HEK293 (cell line): ENCODE results near the gene JAK3.

Experiments
- YY1 ChIP-seq: fragments of 450-650 bp; formaldehyde crosslinking; IDR thresholded peaks from 2 replicates; pipeline ENCODE4 v1.5.1; 2018; ENCODE audit warnings: missing biosample characterization, missing genetic modification characterization
- ZBTB7A ChIP-seq: fragments of 450-650 bp; formaldehyde crosslinking; IDR thresholded peaks from 2 replicates; pipeline ENCODE4 v1.5.1; 2016; ENCODE audit warnings: low read depth, missing biosample characterization, missing genetic modification characterization
- ZNF121 ChIP-seq: fragments of 450-650 bp; formaldehyde crosslinking; IDR thresholded peaks from 2 replicates; pipeline ENCODE4 v1.5.1; 2016; ENCODE audit warnings: missing biosample characterization, missing genetic modification characterization
- ZNF366 ChIP-seq: fragments of 450-650 bp; formaldehyde crosslinking; conservative IDR thresholded peaks from 2 replicates; pipeline ENCODE4 v1.5.1; 2016; ENCODE audit warnings: missing biosample characterization, missing genetic modification characterization
- ZNF426 ChIP-seq: fragments of 450-650 bp; formaldehyde crosslinking; IDR thresholded peaks from 2 replicates; pipeline ENCODE4 v1.5.1; 2017; ENCODE audit warnings: missing biosample characterization, missing genetic modification characterization, mild to moderate bottlenecking, inconsistent platforms, moderate library complexity
- TF ChIP-seq, protein P1 (sequence below): fragments of 450-650 bp; IDR thresholded peaks from 2 replicates; pipeline ENCODE4 v1.5.1; 2018; ENCODE audit warnings: missing biosample characterization, missing genetic modification characterization
- TF ChIP-seq, protein P2 (sequence below): fragments of 450-650 bp; formaldehyde crosslinking; IDR thresholded peaks from 2 replicates; pipeline ENCODE4 v1.5.1; 2016; ENCODE audit warnings: missing biosample characterization, missing genetic modification characterization
- TF ChIP-seq, protein P3 (sequence below): fragments of 450-650 bp; formaldehyde crosslinking; IDR thresholded peaks from 2 replicates; pipeline ENCODE4 v1.5.1; 2016; ENCODE audit warnings: missing biosample characterization, missing genetic modification characterization

DNA sequence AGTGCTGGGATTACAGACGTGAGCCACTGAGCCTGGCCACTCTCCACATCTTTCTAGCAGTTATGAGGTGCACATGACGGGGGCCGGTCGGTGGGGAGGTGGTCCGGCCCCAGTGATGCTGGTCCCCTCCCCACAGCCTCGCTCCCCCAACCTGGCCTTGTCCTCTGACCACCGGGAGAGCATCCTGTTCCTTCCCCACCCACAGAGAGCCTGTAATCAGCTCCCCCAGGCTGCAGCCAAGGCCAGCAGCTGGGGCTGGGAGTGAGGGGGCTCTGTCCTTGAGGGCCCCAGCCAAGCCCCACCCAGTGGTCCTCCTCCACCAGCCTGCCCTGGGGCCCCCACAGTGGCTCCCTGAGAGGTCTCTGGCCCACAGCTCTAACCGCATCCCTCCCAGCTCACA is 23.4 kb downstream of the JAK3 start:
- TF ChIP-seq, protein P1, sequence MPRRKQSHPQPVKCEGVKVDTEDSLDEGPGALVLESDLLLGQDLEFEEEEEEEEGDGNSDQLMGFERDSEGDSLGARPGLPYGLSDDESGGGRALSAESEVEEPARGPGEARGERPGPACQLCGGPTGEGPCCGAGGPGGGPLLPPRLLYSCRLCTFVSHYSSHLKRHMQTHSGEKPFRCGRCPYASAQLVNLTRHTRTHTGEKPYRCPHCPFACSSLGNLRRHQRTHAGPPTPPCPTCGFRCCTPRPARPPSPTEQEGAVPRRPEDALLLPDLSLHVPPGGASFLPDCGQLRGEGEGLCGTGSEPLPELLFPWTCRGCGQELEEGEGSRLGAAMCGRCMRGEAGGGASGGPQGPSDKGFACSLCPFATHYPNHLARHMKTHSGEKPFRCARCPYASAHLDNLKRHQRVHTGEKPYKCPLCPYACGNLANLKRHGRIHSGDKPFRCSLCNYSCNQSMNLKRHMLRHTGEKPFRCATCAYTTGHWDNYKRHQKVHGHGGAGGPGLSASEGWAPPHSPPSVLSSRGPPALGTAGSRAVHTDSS (tag by site-specific recombination), result no peak
- no peak for TF ChIP-seq ZNF366
- TF ChIP-seq, protein P2, sequence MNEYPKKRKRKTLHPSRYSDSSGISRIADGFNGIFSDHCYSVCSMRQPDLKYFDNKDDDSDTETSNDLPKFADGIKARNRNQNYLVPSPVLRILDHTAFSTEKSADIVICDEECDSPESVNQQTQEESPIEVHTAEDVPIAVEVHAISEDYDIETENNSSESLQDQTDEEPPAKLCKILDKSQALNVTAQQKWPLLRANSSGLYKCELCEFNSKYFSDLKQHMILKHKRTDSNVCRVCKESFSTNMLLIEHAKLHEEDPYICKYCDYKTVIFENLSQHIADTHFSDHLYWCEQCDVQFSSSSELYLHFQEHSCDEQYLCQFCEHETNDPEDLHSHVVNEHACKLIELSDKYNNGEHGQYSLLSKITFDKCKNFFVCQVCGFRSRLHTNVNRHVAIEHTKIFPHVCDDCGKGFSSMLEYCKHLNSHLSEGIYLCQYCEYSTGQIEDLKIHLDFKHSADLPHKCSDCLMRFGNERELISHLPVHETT, result no peak
- no peak for TF ChIP-seq ZNF121 (tag by site-specific recombination)
- no peak for TF ChIP-seq ZNF426
- TF ChIP-seq, protein P3, sequence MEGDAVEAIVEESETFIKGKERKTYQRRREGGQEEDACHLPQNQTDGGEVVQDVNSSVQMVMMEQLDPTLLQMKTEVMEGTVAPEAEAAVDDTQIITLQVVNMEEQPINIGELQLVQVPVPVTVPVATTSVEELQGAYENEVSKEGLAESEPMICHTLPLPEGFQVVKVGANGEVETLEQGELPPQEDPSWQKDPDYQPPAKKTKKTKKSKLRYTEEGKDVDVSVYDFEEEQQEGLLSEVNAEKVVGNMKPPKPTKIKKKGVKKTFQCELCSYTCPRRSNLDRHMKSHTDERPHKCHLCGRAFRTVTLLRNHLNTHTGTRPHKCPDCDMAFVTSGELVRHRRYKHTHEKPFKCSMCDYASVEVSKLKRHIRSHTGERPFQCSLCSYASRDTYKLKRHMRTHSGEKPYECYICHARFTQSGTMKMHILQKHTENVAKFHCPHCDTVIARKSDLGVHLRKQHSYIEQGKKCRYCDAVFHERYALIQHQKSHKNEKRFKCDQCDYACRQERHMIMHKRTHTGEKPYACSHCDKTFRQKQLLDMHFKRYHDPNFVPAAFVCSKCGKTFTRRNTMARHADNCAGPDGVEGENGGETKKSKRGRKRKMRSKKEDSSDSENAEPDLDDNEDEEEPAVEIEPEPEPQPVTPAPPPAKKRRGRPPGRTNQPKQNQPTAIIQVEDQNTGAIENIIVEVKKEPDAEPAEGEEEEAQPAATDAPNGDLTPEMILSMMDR, result no peak
- no peak for TF ChIP-seq ZBTB7A (tag by site-specific recombination)
- TF ChIP-seq YY1 (tag by site-specific recombination), result no peak
